ENCODE data around the gene GRK6.

DNA sequence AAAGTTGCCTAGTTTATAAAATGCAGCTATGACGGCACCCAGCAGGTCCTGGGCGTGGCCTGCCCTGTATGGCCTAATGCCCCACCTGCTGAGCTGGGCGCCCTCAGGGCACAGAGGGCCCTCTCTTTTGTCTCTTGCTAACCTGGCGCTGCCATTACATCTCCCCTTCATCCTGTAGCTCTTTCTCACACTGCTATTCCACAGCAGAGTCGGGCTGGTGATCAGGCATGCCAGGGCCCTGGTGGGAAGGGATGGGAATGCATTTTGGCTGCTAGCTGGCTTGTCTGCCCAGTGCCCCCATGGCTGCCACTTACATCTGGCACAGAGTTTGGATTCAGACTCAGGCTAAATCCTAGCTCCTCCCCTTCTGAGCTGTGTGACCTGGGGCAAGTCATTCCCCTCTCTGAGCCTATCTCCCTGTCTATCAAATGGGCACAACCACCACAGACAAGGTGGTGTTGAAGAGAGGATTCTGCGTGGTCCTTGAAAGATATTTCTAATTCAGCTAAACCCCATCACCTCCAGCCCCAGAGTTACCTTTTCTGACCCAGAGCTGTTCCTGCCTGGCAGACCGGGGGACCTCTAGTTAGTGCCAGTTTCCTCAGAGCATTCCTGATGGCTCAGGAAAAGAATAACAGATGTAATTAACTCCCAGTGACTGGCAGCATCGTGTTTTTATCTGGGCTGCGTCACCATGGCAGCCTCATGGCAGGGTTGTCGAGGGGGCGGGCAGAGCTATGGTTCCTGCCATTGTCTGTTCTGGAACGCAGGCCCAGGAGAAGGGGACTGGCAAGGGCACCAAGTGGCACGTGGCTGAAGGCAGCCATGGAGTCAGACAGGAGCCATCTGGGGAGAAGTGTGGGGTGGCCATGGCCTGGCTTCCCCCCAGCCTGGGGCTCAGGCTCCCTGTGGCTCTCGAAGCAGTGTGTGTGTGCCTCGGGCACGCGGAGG, 26.5 kb downstream of the GRK6 start:
- TF ChIP-seq, protein P1, sequence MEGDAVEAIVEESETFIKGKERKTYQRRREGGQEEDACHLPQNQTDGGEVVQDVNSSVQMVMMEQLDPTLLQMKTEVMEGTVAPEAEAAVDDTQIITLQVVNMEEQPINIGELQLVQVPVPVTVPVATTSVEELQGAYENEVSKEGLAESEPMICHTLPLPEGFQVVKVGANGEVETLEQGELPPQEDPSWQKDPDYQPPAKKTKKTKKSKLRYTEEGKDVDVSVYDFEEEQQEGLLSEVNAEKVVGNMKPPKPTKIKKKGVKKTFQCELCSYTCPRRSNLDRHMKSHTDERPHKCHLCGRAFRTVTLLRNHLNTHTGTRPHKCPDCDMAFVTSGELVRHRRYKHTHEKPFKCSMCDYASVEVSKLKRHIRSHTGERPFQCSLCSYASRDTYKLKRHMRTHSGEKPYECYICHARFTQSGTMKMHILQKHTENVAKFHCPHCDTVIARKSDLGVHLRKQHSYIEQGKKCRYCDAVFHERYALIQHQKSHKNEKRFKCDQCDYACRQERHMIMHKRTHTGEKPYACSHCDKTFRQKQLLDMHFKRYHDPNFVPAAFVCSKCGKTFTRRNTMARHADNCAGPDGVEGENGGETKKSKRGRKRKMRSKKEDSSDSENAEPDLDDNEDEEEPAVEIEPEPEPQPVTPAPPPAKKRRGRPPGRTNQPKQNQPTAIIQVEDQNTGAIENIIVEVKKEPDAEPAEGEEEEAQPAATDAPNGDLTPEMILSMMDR (IDR thresholded peaks at IDR 0.05; ENCODE audit: low read length): no peak
- no peak for TF ChIP-seq EZH2 (optimal IDR thresholded peaks at IDR 0.05; ENCODE audit: low read depth, low read length)
